ENCODE data around the gene RAF1. TPM values are rescaled to one million over a fixed set of nuclear protein-coding genes. Genes with fewer than 3 reads are reported as not detected.
A peak's percentile ranks its signal among the peaks of the same experiment; 100 is the strongest.

Gene RAF1
- total RNA-seq, 1 donor from 2014 or later: 115 TPM

GRCh38 chr3:12692444-12692843 is 28.5 kb upstream of the RAF1 start:
- H3K9me3 ChIP-seq (ENCODE audit: low read depth): no peaks in the 10 kb centered on the region
- DNase-seq (ENCODE audit: low spot score): no peak
- no peak overlapping the region for H3K27ac Mint-ChIP-seq
- no peaks in the 10 kb centered on the region for H3K27me3 Mint-ChIP-seq (ENCODE audit: insufficient read depth, low read depth)
- H4K20me1 ChIP-seq (ENCODE audit: low read depth): no peaks in the 10 kb centered on the region
- no peaks in the 10 kb centered on the region for H3K9me3 Mint-ChIP-seq
- no peak overlapping the region for H3K4me3 Mint-ChIP-seq
- TF ChIP-seq EZH2 (IDR thresholded peaks at IDR 0.05) (no peak), CTCF (IDR thresholded peaks at IDR 0.05) (no peak), EZH2phosphoT487 (IDR thresholded peaks at IDR 0.05) (no peak)
- no peak overlapping the region for H3K27ac ChIP-seq
- no peaks in the 10 kb centered on the region for H3K27me3 ChIP-seq
- no peak overlapping the region for H3K4me2 ChIP-seq
- no peaks in the 10 kb centered on the region for H3K79me2 ChIP-seq (ENCODE audit: low read depth)
- H3K4me3 ChIP-seq: no peak overlapping the region
- H3F3A ChIP-seq (ENCODE audit: low read depth): no peaks in the 10 kb centered on the region
- H3K4me1 Mint-ChIP-seq: peaks cover 9% of the 10 kb centered on the region
- no peak overlapping the region for H3K9ac ChIP-seq
- H3K36me3 ChIP-seq: no peaks in the 10 kb centered on the region
- no peaks in the 10 kb centered on the region for H3K36me3 Mint-ChIP-seq
- no peak overlapping the region for H2AFZ ChIP-seq (replicated peaks)
- H3K4me1 ChIP-seq: no peaks in the 10 kb centered on the region

- peaks cover 9% of the 10 kb centered on the region for H3K4me1 Mint-ChIP-seq
- no peaks in the 10 kb centered on the region for H3K36me3 Mint-ChIP-seq
- Histone ChIP-seq H4K20me1 (ENCODE audit: low read depth) (no peaks in the 10 kb centered on the region), H3K9ac (no peak overlapping the region), H3K9me3 (ENCODE audit: low read depth) (no peaks in the 10 kb centered on the region), H2AFZ (replicated peaks) (peak overlapping the region; percentile 50), H3F3A (ENCODE audit: low read depth) (no peaks in the 10 kb centered on the region), H3K4me2 (no peak overlapping the region), H3K27ac (no peak overlapping the region), H3K79me2 (ENCODE audit: low read depth) (no peaks in the 10 kb centered on the region), H3K27me3 (no peaks in the 10 kb centered on the region), H3K4me1 (no peaks in the 10 kb centered on the region), H3K4me3 (no peak overlapping the region), H3K36me3 (no peaks in the 10 kb centered on the region)
- H3K27me3 Mint-ChIP-seq (ENCODE audit: insufficient read depth, low read depth): no peaks in the 10 kb centered on the region
- no peak overlapping the region for H3K27ac Mint-ChIP-seq
- DNase-seq (ENCODE audit: low spot score): no peak
- TF ChIP-seq EZH2phosphoT487 (IDR thresholded peaks at IDR 0.05) (no peak), CTCF (IDR thresholded peaks at IDR 0.05) (no peak), EZH2 (IDR thresholded peaks at IDR 0.05) (no peak)
- H3K4me3 Mint-ChIP-seq: no peak overlapping the region
- H3K9me3 Mint-ChIP-seq: no peaks in the 10 kb centered on the region
Observed at GRCh38 chr3:12689997-12690711, 26.2 kb upstream of the RAF1 start.

- H3K4me3 Mint-ChIP-seq: no peak overlapping the region
- H3K36me3 Mint-ChIP-seq: no peaks in the 10 kb centered on the region
- no peaks in the 10 kb centered on the region for H3K4me1 Mint-ChIP-seq
- Histone ChIP-seq H3K4me2 (no peak overlapping the region), H3K9ac (no peak overlapping the region), H3F3A (ENCODE audit: low read depth) (no peaks in the 10 kb centered on the region), H3K27me3 (no peaks in the 10 kb centered on the region), H3K4me1 (no peaks in the 10 kb centered on the region), H3K36me3 (no peaks in the 10 kb centered on the region), H4K20me1 (ENCODE audit: low read depth) (no peaks in the 10 kb centered on the region), H3K4me3 (no peak overlapping the region), H2AFZ (replicated peaks) (no peak overlapping the region), H3K27ac (no peak overlapping the region), H3K79me2 (ENCODE audit: low read depth) (no peaks in the 10 kb centered on the region), H3K9me3 (ENCODE audit: low read depth) (no peaks in the 10 kb centered on the region)
- no peaks in the 10 kb centered on the region for H3K9me3 Mint-ChIP-seq
- no peaks in the 10 kb centered on the region for H3K27me3 Mint-ChIP-seq (ENCODE audit: insufficient read depth, low read depth)
- no peak for DNase-seq (ENCODE audit: low spot score)
- no peak overlapping the region for H3K27ac Mint-ChIP-seq
- TF ChIP-seq CTCF (IDR thresholded peaks at IDR 0.05): no peak
Observed at GRCh38 chr3:12687948-12688347, 24.0 kb upstream of the RAF1 start.

Data from neural progenitor cell (in vitro differentiated cells).